Calu3 (cell line): Measurements from ENCODE around the gene CPNE8. TPM values are rescaled to one million over a fixed set of nuclear protein-coding genes. Genes with fewer than 3 reads are reported as not detected.

Experiments
- BruUV-seq: library from RNA; stranded (reverse); fragments of 400-500 nt; replicated peaks from 2 replicates; lab custom pipeline; 2021; lab: Mats Ljungman, UMichigan
- CTCF ChIA-PET: fragments of 300-600 bp; sonication (Branson Sonifier 250); formaldehyde crosslinking; loops from one replicate; lab custom pipeline; 2022; ENCODE audit warnings: antibody characterized with exemption; lab: Charles Lee
- DNase-seq: peaks from one replicate; pipeline ENCODE4 v3.0.0; 2022
- H3K27ac Mint-ChIP-seq: one replicate; pipeline ENCODE4 v1.8.0; 2022; ENCODE audit warnings: mixed read lengths; ENCODE audit not compliant: unreplicated experiment
- H3K27me3 Mint-ChIP-seq: one replicate; pipeline ENCODE4 v1.8.0; 2022; ENCODE audit warnings: mixed read lengths; ENCODE audit not compliant: unreplicated experiment
- H3K36me3 Mint-ChIP-seq: one replicate; pipeline ENCODE4 v1.8.0; 2022; ENCODE audit warnings: mild to moderate bottlenecking, moderate library complexity, mixed read lengths; ENCODE audit not compliant: insufficient read depth, unreplicated experiment
- H3K4me1 Mint-ChIP-seq: one replicate; pipeline ENCODE4 v1.8.0; 2022; ENCODE audit warnings: mild to moderate bottlenecking, low read depth, mixed read lengths; ENCODE audit not compliant: unreplicated experiment
- H3K4me3 Mint-ChIP-seq: one replicate; pipeline ENCODE4 v1.8.0; 2022; ENCODE audit warnings: mild to moderate bottlenecking, low read depth, moderate library complexity, mixed read lengths; ENCODE audit not compliant: unreplicated experiment
- H3K9me3 Mint-ChIP-seq: one replicate; pipeline ENCODE4 v1.8.0; 2022; ENCODE audit warnings: low read depth, mixed read lengths; ENCODE audit not compliant: unreplicated experiment
- CTCF ChIP-seq: fragments of 200-600 bp; IDR thresholded peaks from one replicate; pipeline ENCODE4 v1.8.0; 2022; ENCODE audit warnings: antibody characterized with exemption; ENCODE audit not compliant: unreplicated experiment
- intact Hi-C: fragments of 100-400 bp; cut with micrococcal nuclease; formaldehyde crosslinking; loops from one replicate; pipeline ENCODE4 v1.10.0; 2022; ENCODE audit not compliant: unreplicated experiment
- total RNA-seq: library from RNA; stranded (reverse); gene quantifications from 2 replicates; pipeline ENCODE4 v1.2.3, GENCODE V29; 2022

Gene CPNE8
- total RNA-seq, 1 experiment from 2014 or later = 17.8 TPM

- DNase-seq = no peak
- Mint-ChIP-seq H3K9me3 (peaks cover 5% of the 10 kb centered on the region), H3K36me3 (no peaks in the 10 kb centered on the region), H3K27ac (no peak overlapping the region), H3K4me1 (peaks cover 28% of the 10 kb centered on the region), H3K27me3 (no peaks in the 10 kb centered on the region), H3K4me3 (no peak overlapping the region)
- TF ChIP-seq CTCF = no peak
- intact Hi-C loops = no loop called here
- CTCF ChIA-PET = no interaction called here
- no TSS peak for BruUV-seq
Measured at GRCh38 chr12:38887770-38888169, 17.6 kb downstream of the CPNE8 start.

GRCh38 chr12:38886931-38887330 is 18.5 kb downstream of the CPNE8 start:
- Mint-ChIP-seq H3K27me3 (no peaks in the 10 kb centered on the region), H3K4me1 (peaks cover 20% of the 10 kb centered on the region), H3K27ac (no peak overlapping the region), H3K4me3 (no peak overlapping the region), H3K9me3 (peaks cover 6% of the 10 kb centered on the region), H3K36me3 (no peaks in the 10 kb centered on the region)
- intact Hi-C loops = no loop called here
- CTCF ChIA-PET = no interaction called here
- TF ChIP-seq CTCF = no peak
- DNase-seq = no peak
- BruUV-seq = no TSS peak

- CTCF ChIA-PET = no interaction called here
- no peak overlapping the region for H3K4me3 Mint-ChIP-seq
- intact Hi-C loops = no loop called here
- H3K4me1 Mint-ChIP-seq = peaks cover 15% of the 10 kb centered on the region
- peak; percentile 20 for DNase-seq
- BruUV-seq = no TSS peak
- peak overlapping the region; percentile 67 for H3K27ac Mint-ChIP-seq
- no peaks in the 10 kb centered on the region for H3K27me3 Mint-ChIP-seq
- peaks cover 7% of the 10 kb centered on the region for H3K9me3 Mint-ChIP-seq
- no peak for TF ChIP-seq CTCF
- no peaks in the 10 kb centered on the region for H3K36me3 Mint-ChIP-seq
Measured at GRCh38 chr12:38886064-38886463, 19.3 kb downstream of the CPNE8 start.

GRCh38 chr12:38884666-38885065 is 20.7 kb downstream of the CPNE8 start:
- no peak for TF ChIP-seq CTCF
- H3K27me3 Mint-ChIP-seq = no peaks in the 10 kb centered on the region
- DNase-seq = no peak
- BruUV-seq = no TSS peak
- peaks cover 7% of the 10 kb centered on the region for H3K9me3 Mint-ChIP-seq
- H3K4me1 Mint-ChIP-seq = peaks cover 15% of the 10 kb centered on the region
- intact Hi-C loops = no loop called here
- no peak overlapping the region for H3K27ac Mint-ChIP-seq
- CTCF ChIA-PET = no interaction called here
- peaks cover 4% of the 10 kb centered on the region for H3K36me3 Mint-ChIP-seq
- no peak overlapping the region for H3K4me3 Mint-ChIP-seq
